ENCODE results near the gene PALM. TPM values are rescaled to one million over a fixed set of nuclear protein-coding genes. Genes with fewer than 3 reads are reported as not detected.

PALM gene
- total and polyA plus RNA-seq, 7 donors: 4.9 to 17.9 (median 9.5) TPM

- no peaks in the 10 kb centered on the region for H3K9me3 ChIP-seq
- no peak overlapping the region for H3K4me3 ChIP-seq
- H3K36me3 ChIP-seq (ENCODE audit: insufficient read depth in 1 of 2, low read depth in 1 of 2): no peaks in the 10 kb centered on the region
- 65 to 73% (median 69%) methylated on average over 16 of the region's 16 CpGs for WGBS, 3 donors
- DNase-seq (no peak), ATAC-seq (no peak)
- peaks cover 12% of the 10 kb centered on the region for H3K4me1 ChIP-seq
- TF ChIP-seq CTCF (IDR thresholded peaks at IDR 0.05): no peak
- no peaks in the 10 kb centered on the region for H3K27me3 ChIP-seq (ENCODE audit: insufficient read depth in 3 of 3, low read length in 2 of 3)
- intact Hi-C loops (cut with DNase I): no loop called here
- H3K27ac ChIP-seq: peak overlapping the region; percentile 30
Measured at GRCh38 chr19:792306-792885, 83.7 kb downstream of the PALM start.

- peaks cover 12% of the 10 kb centered on the region for H3K4me1 ChIP-seq
Measured at GRCh38 chr19:793806-794205, 85.1 kb downstream of the PALM start.

GRCh38 chr19:795073-795611, 86.4 kb downstream of the PALM start:
- peak; percentile 60 to 80 for DNase-seq
- Histone ChIP-seq H3K27me3 (ENCODE audit: insufficient read depth in 3 of 3, low read length in 2 of 3) (no peaks in the 10 kb centered on the region), H3K36me3 (ENCODE audit: insufficient read depth in 1 of 2, low read depth in 1 of 2) (peaks cover 0 to 11% of the 10 kb centered on the region in 2 donors), H3K9me3 (no peaks in the 10 kb centered on the region), H3K4me3 (peak overlapping the region; percentile 73), H3K27ac (peak overlapping the region; percentile 68), H3K4me1 (peaks cover 25% of the 10 kb centered on the region)
- ATAC-seq: no peak
- WGBS, 3 donors: 32 to 42% (median 39%) methylated on average over 28 of the region's 28 CpGs
- intact Hi-C loops (cut with DNase I): no loop called here
- no peak for TF ChIP-seq CTCF (IDR thresholded peaks at IDR 0.05)

More at GRCh38 chr19:793806-794205, 85.1 kb downstream of the PALM start:
- ATAC-seq: no peak
- Histone ChIP-seq H3K4me3 (no peak overlapping the region), H3K27ac (no peak overlapping the region), H3K9me3 (no peaks in the 10 kb centered on the region), H3K27me3 (ENCODE audit: insufficient read depth in 3 of 3, low read length in 2 of 3) (no peaks in the 10 kb centered on the region), H3K36me3 (ENCODE audit: insufficient read depth in 1 of 2, low read depth in 1 of 2) (no peaks in the 10 kb centered on the region)
- intact Hi-C loops (cut with DNase I): no loop called here
- WGBS, 3 donors: 69 to 78% (median 70%) methylated on average over 12 of the region's 12 CpGs
- no peak for TF ChIP-seq CTCF (IDR thresholded peaks at IDR 0.05)
- no peak for DNase-seq

GRCh38 chr19:795691-796581, 87.2 kb downstream of the PALM start:
- TF ChIP-seq CTCF (IDR thresholded peaks at IDR 0.05): no peak
- DNase-seq (peak in 1 of 2 donors; percentile 31), ATAC-seq (no peak)
- peak overlapping the region; percentile 85 for H3K27ac ChIP-seq
- no peaks in the 10 kb centered on the region for H3K27me3 ChIP-seq (ENCODE audit: insufficient read depth in 3 of 3, low read length in 2 of 3)
- H3K36me3 ChIP-seq (ENCODE audit: insufficient read depth in 1 of 2, low read depth in 1 of 2): peaks cover 0 to 14% of the 10 kb centered on the region in 2 donors
- intact Hi-C loops (cut with DNase I): no loop called here
- H3K4me1 ChIP-seq: peaks cover 33% of the 10 kb centered on the region
- WGBS, 3 donors: 68 to 70% (median 69%) methylated on average over 38 to 39 of the region's 39 CpGs
- peak overlapping the region; percentile 73 for H3K4me3 ChIP-seq
- no peaks in the 10 kb centered on the region for H3K9me3 ChIP-seq

Data from psoas muscle (tissue), 8 donors.